Motor neuron (in vitro differentiated cells): ENCODE measurements around the gene RNU1-4. TPM values are rescaled to one million over a fixed set of nuclear protein-coding genes. Genes with fewer than 3 reads are reported as not detected.
"Not testable (repeated sequence)": the region's sequence is repeated elsewhere in the genome, so short reads cannot be mapped to it uniquely, and the experiment has no call there.

Experiments used
- ATAC-seq, 8 experiments: fragments of 200-7000 bp; cut with Tn5 transposase; replicated peaks in 6 of 8; 2 replicates each; pipeline ENCODE4 v1.8.0; 2021; ENCODE audit warnings: mild to moderate bottlenecking in 8 of 8, moderate library complexity in 8 of 8
- H3K27ac ChIP-seq, 2 donors: fragments of 250-450 bp; sonication (Bioruptor Pico); 2 replicates each; pipeline ENCODE4 v1.9.0; 2021; ENCODE audit warnings: antibody characterized with exemption in 2 of 2, mild to moderate bottlenecking in 2 of 2, moderate library complexity in 1 of 2
- H3K4me1 ChIP-seq, 2 donors: fragments of 250-450 bp; sonication (Bioruptor Pico); replicated peaks in 1 of 2; 2 replicates each; pipeline ENCODE4 v1.6.1; 2021; ENCODE audit warnings: antibody characterized with exemption in 2 of 2, mild to moderate bottlenecking in 2 of 2, moderate library complexity in 1 of 2
- H3K4me3 ChIP-seq, 5 donors: fragments of 250-450 bp; sonication (Bioruptor Pico); 2 replicates each; pipeline ENCODE4 v1.9.0; 2021; ENCODE audit warnings: antibody characterized with exemption in 5 of 5, mild to moderate bottlenecking in 5 of 5, moderate library complexity in 4 of 5
- WGBS, 10 experiments: fragments of 450-650 bp; shearing (Covaris generic); methylation state at CpG; one replicate each; pipeline ENCODE4 v1.0.0; 2022; 5-methylcytosine and 5-hydroxymethylcytosine counted together
- in situ Hi-C, 9 experiments: fragments of 400-800 bp; cut with MboI; loops; one replicate each; pipeline ENCODE4 v1.15.0; 2021; ENCODE audit warnings: low sequenced_read_pairs in 9 of 9, low pct_unique_long_range_greater_than_20kb in 2 of 9; ENCODE audit not compliant: unreplicated experiment in 9 of 9
- total RNA-seq, 8 experiments: library from RNA; unstranded; fragments of 300-600 nt; gene quantifications; 2 replicates each; pipeline versions ENCODE4 v1.2.3 to v1.2.4, GENCODE V29; 2022

Gene RNU1-4
- total RNA-seq, 8 experiments from 2014 or later, result 10,501 to 35,099 (median 17,750) TPM

GRCh38 chr1:16786362-16786761, 46.0 kb downstream of the RNU1-4 start:
- ATAC-seq, result peak; percentile 75 to 99 (median 96)
- H3K27ac ChIP-seq, result peak overlapping the region; percentile 5 to 70
- WGBS, 10 experiments, result 0 to 6% (median 0%) methylated on average over 1 to 3 of the region's 4 CpGs; no CpG with 5 or more reads in 3 of the 10 experiments
- H3K4me3 ChIP-seq, in situ Hi-C loops, H3K4me1 ChIP-seq: not testable (repeated sequence)

GRCh38 chr1:16787175-16787574, 46.9 kb downstream of the RNU1-4 start:
- WGBS, 10 experiments, result no CpG with 5 or more reads among the region's 3 CpGs

GRCh38 chr1:16787711-16788110, 47.4 kb downstream of the RNU1-4 start:
- in situ Hi-C loops, ATAC-seq, H3K4me3 ChIP-seq, H3K4me1 ChIP-seq, H3K27ac ChIP-seq: not testable (repeated sequence)
- no CpG with 5 or more reads among the region's 5 CpGs for whole genome bisulfite sequencing, 10 experiments

More at GRCh38 chr1:16787175-16787574, 46.9 kb downstream of the RNU1-4 start:
- ATAC-seq, in situ Hi-C loops, H3K27ac ChIP-seq, H3K4me1 ChIP-seq, H3K4me3 ChIP-seq: not testable (repeated sequence)

Other genes with a start within 250 kb of the RNU1-4 start
- gene RNU1-1, start 226.2 kb upstream of the RNU1-4 start, total RNA-seq, result over 10,000 TPM in 1 of 8 experiments, 1,000 to 10,000 TPM in 7; 2,521 to 14,174 (median 6,483) TPM
- gene NBPF1, start 127.0 kb upstream of the RNU1-4 start, total RNA-seq, result 10 to 100 TPM; 24.4 to 73.3 (median 37.4) TPM
- gene RNU1-3, start 73.6 kb upstream of the RNU1-4 start, total RNA-seq, result over 10,000 TPM in 1 of 8 experiments, 1,000 to 10,000 TPM in 7; 2,521 to 14,174 (median 6,483) TPM
- gene RNU1-2, start 155.5 kb downstream of the RNU1-4 start, total RNA-seq, result over 10,000 TPM; 10,501 to 35,099 (median 17,750) TPM
- 10 to 100 TPM; 10.3 to 30.4 (median 15.6) TPM for gene CROCC, start 181.4 kb downstream of the RNU1-4 start, total RNA-seq
- gene MFAP2, start 240.1 kb downstream of the RNU1-4 start, total RNA-seq, result 100 to 1,000 TPM in 1 of 8 experiments, 10 to 100 TPM in 6, 1 to 10 TPM in 1; 8.8 to 144 (median 23.7) TPM